GM18861 (cell line): ENCODE measurements around the gene CDH3.

ENCODE experiments used
- ATAC-seq: cut with Tn5 transposase; IDR thresholded peaks from one replicate; pipeline ENCODE4 v1.9.1; 2021; ENCODE audit not compliant: unreplicated experiment

The CDH3 gene

GRCh38 chr16:68737046-68737729 is 92.1 kb downstream of the CDH3 start, which contains the start of gene CDH1:
CDH1 (plus strand) TSS chr16:68737292; CDS start chr16:68737416, 124 bp downstream.
- ATAC-seq: no peak

- no peak for ATAC-seq
These were observed 92.9 kb downstream of the CDH3 start for GRCh38 chr16:68737730-68738629.

GRCh38 chr16:68739964-68740627 is 95.0 kb downstream of the CDH3 start:
- ATAC-seq: no peak

GRCh38 chr16:68740628-68741346 is 95.7 kb downstream of the CDH3 start:
- ATAC-seq: no peak

- no peak for ATAC-seq
These were observed 98.6 kb downstream of the CDH3 start for GRCh38 chr16:68743664-68744063.

- ATAC-seq: no peak
These were observed 99.7 kb downstream of the CDH3 start for GRCh38 chr16:68744744-68745280.

GRCh38 chr16:68746951-68747350 is 101.8 kb downstream of the CDH3 start:
- no peak for ATAC-seq

- no peak for ATAC-seq
These were observed 104.3 kb downstream of the CDH3 start for GRCh38 chr16:68749432-68749831.
